ENCODE data around the gene CHFR. TPM values are rescaled to one million over a fixed set of nuclear protein-coding genes. Genes with fewer than 3 reads are reported as not detected.
"Not testable (repeated sequence)": the region's sequence is repeated elsewhere in the genome, so short reads cannot be mapped to it uniquely, and the experiment has no call there.

The CHFR gene
- total RNA-seq, 1 experiment from 2014 or later, result 74.0 TPM

GRCh38 chr12:132809391-132809790, 78.0 kb downstream of the CHFR start:
- CTCF ChIA-PET; POLR2A ChIA-PET; H3K9me3 ChIP-seq (ENCODE audit: control insufficient read depth, insufficient read depth, low read depth, low read length); intact Hi-C loops (cut with micrococcal nuclease; ENCODE audit: unreplicated experiment); ATAC-seq; H3K4me3 ChIP-seq (ENCODE audit: low read depth in 2 of 2, low read length in 2 of 2); BruUV-seq (replicated peaks); H3K4me1 ChIP-seq (ENCODE audit: control insufficient read depth, insufficient read depth, low read length); DNase-seq (ENCODE audit: low read depth, low spot score); H3K27me3 ChIP-seq (ENCODE audit: control insufficient read depth, insufficient read depth, low read length); in situ Hi-C loops (cut with HindIII; ENCODE audit: low pct_unique_long_range_greater_than_20kb, low sequenced_read_pairs); H3K27ac ChIP-seq (ENCODE audit: low read length): not testable (repeated sequence)
- H3K36me3 ChIP-seq (ENCODE audit: control insufficient read depth, insufficient read depth, low read length), result peaks cover 21% of the 10 kb centered on the region
- TF ChIP-seq, protein P1, sequence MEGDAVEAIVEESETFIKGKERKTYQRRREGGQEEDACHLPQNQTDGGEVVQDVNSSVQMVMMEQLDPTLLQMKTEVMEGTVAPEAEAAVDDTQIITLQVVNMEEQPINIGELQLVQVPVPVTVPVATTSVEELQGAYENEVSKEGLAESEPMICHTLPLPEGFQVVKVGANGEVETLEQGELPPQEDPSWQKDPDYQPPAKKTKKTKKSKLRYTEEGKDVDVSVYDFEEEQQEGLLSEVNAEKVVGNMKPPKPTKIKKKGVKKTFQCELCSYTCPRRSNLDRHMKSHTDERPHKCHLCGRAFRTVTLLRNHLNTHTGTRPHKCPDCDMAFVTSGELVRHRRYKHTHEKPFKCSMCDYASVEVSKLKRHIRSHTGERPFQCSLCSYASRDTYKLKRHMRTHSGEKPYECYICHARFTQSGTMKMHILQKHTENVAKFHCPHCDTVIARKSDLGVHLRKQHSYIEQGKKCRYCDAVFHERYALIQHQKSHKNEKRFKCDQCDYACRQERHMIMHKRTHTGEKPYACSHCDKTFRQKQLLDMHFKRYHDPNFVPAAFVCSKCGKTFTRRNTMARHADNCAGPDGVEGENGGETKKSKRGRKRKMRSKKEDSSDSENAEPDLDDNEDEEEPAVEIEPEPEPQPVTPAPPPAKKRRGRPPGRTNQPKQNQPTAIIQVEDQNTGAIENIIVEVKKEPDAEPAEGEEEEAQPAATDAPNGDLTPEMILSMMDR (IDR thresholded peaks at IDR 0.05), result peak; percentile 30; the same call in 1 of the 2 replicates

DNA sequence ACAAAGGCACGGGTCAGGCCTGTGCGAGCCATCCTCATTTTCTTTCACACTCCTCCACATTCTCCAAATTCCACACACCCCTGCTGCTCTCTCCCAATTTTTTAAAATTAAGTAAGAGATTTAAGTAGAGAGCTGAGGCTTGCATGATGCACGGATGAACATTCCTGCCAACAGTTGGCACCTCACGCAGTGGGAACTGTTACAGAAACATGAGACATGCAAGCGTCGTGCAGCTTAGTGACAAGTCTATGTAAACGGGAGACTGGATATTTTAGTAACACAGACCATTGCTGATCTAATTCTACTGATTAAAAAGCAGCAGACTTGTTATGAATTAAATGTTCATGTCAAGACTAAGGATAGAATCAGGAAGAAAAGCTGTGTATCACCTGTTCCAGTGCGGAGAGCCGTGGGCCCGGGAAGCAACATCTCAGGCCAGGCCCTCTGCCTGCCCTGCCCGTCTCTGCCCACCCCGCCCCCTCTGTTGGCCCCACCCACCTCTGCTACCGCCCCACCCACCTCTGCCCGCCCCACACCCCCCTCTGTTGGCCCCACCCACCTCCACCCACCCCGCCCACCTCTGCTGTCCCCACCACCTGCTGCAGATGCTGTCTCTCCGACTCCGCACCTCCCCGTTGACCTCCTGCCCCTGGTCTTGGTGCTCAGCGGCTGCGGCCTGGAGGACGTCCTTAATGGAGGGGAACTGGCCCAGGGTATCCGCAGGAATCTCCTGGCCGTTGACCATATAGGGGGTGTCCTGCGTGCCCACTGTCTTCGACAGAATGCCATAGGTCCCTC, 79.9 kb downstream of the CHFR start:
- H3K27me3 ChIP-seq (ENCODE audit: control insufficient read depth, insufficient read depth, low read length), result no peaks in the 10 kb centered on the region
- TF ChIP-seq, protein P1 (IDR thresholded peaks at IDR 0.05), result no peak
- no peak for TF ChIP-seq SIN3A (IDR thresholded peaks at IDR 0.05; ENCODE audit: borderline replicate concordance, insufficient read depth, low read depth, low read length)
- no peak for TF ChIP-seq TCF7L2 (IDR thresholded peaks at IDR 0.05; ENCODE audit: low read depth, low read length)
- CTCF ChIA-PET, result no interaction called here
- no peak overlapping the region for H3K27ac ChIP-seq (ENCODE audit: low read length)
- no peak for ATAC-seq
- no peak overlapping the region for H3K4me3 ChIP-seq (ENCODE audit: low read depth in 2 of 2, low read length in 2 of 2)
- BruUV-seq (replicated peaks), result no TSS peak
- no peaks in the 10 kb centered on the region for H3K4me1 ChIP-seq (ENCODE audit: control insufficient read depth, insufficient read depth, low read length)
- in situ Hi-C loops (cut with HindIII; ENCODE audit: low pct_unique_long_range_greater_than_20kb, low sequenced_read_pairs) (no loop called here), intact Hi-C loops (cut with micrococcal nuclease; ENCODE audit: unreplicated experiment) (no loop called here)
- no peak for DNase-seq (ENCODE audit: low read depth, low spot score)
- POLR2A ChIA-PET, result no interaction called here
- H3K36me3 ChIP-seq (ENCODE audit: control insufficient read depth, insufficient read depth, low read length), result peaks cover 25% of the 10 kb centered on the region
- H3K9me3 ChIP-seq (ENCODE audit: control insufficient read depth, insufficient read depth, low read depth, low read length), result no peaks in the 10 kb centered on the region

DNA sequence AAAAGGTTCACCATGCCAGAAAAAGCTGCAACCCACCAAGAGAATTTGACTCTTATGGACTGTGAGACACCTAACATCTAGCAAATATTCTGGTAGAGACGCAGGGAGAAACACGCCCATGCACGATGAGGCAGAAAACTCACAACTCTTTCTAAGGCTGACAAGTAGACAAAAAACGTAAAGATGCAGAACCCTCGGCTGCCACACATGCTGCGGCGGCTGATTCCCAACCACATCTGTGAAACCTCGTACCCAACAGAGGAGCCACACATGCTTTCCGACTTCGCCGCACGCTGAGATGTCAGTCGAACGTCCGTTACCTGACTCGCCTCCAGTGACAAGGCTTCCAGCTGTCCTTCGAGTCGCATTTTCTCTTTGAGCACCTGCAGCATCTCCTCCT, 80.5 kb downstream of the CHFR start:
- ChIA-PET CTCF (no interaction called here), POLR2A (no interaction called here)
- no peak for DNase-seq (ENCODE audit: low read depth, low spot score)
- no peak for TF ChIP-seq TCF7L2 (IDR thresholded peaks at IDR 0.05; ENCODE audit: low read depth, low read length)
- TF ChIP-seq POLR2AphosphoS5 (IDR thresholded peaks at IDR 0.05; ENCODE audit: low read depth, low read length), result no peak
- no peak for TF ChIP-seq SIN3A (IDR thresholded peaks at IDR 0.05; ENCODE audit: borderline replicate concordance, insufficient read depth, low read depth, low read length)
- TF ChIP-seq, protein P2, sequence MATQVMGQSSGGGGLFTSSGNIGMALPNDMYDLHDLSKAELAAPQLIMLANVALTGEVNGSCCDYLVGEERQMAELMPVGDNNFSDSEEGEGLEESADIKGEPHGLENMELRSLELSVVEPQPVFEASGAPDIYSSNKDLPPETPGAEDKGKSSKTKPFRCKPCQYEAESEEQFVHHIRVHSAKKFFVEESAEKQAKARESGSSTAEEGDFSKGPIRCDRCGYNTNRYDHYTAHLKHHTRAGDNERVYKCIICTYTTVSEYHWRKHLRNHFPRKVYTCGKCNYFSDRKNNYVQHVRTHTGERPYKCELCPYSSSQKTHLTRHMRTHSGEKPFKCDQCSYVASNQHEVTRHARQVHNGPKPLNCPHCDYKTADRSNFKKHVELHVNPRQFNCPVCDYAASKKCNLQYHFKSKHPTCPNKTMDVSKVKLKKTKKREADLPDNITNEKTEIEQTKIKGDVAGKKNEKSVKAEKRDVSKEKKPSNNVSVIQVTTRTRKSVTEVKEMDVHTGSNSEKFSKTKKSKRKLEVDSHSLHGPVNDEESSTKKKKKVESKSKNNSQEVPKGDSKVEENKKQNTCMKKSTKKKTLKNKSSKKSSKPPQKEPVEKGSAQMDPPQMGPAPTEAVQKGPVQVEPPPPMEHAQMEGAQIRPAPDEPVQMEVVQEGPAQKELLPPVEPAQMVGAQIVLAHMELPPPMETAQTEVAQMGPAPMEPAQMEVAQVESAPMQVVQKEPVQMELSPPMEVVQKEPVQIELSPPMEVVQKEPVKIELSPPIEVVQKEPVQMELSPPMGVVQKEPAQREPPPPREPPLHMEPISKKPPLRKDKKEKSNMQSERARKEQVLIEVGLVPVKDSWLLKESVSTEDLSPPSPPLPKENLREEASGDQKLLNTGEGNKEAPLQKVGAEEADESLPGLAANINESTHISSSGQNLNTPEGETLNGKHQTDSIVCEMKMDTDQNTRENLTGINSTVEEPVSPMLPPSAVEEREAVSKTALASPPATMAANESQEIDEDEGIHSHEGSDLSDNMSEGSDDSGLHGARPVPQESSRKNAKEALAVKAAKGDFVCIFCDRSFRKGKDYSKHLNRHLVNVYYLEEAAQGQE (IDR thresholded peaks at IDR 0.05; ENCODE audit: insufficient read depth in 1 of 2, low read depth in 2 of 2, low read length in 1 of 2), result no peak
- TF ChIP-seq, protein P1 (IDR thresholded peaks at IDR 0.05), result no peak
- in situ Hi-C loops (cut with HindIII; ENCODE audit: low pct_unique_long_range_greater_than_20kb, low sequenced_read_pairs) (no loop called here), intact Hi-C loops (cut with micrococcal nuclease; ENCODE audit: unreplicated experiment) (no loop called here)
- Histone ChIP-seq H3K9me3 (ENCODE audit: control insufficient read depth, insufficient read depth, low read depth, low read length) (no peaks in the 10 kb centered on the region), H3K4me3 (ENCODE audit: low read depth in 2 of 2, low read length in 2 of 2) (no peak overlapping the region), H3K27me3 (ENCODE audit: control insufficient read depth, insufficient read depth, low read length) (no peaks in the 10 kb centered on the region), H3K27ac (ENCODE audit: low read length) (no peak overlapping the region), H3K36me3 (ENCODE audit: control insufficient read depth, insufficient read depth, low read length) (peaks cover 22% of the 10 kb centered on the region), H3K4me1 (ENCODE audit: control insufficient read depth, insufficient read depth, low read length) (no peaks in the 10 kb centered on the region)
- no TSS peak for BruUV-seq (replicated peaks)
- ATAC-seq, result no peak

All from Panc1 (cell line).